ENCODE measurements around the gene SLC6A2.

- TF ChIP-seq, protein P1, sequence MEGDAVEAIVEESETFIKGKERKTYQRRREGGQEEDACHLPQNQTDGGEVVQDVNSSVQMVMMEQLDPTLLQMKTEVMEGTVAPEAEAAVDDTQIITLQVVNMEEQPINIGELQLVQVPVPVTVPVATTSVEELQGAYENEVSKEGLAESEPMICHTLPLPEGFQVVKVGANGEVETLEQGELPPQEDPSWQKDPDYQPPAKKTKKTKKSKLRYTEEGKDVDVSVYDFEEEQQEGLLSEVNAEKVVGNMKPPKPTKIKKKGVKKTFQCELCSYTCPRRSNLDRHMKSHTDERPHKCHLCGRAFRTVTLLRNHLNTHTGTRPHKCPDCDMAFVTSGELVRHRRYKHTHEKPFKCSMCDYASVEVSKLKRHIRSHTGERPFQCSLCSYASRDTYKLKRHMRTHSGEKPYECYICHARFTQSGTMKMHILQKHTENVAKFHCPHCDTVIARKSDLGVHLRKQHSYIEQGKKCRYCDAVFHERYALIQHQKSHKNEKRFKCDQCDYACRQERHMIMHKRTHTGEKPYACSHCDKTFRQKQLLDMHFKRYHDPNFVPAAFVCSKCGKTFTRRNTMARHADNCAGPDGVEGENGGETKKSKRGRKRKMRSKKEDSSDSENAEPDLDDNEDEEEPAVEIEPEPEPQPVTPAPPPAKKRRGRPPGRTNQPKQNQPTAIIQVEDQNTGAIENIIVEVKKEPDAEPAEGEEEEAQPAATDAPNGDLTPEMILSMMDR (IDR thresholded peaks at IDR 0.05): no peak
- TF ChIP-seq EP300 (IDR thresholded peaks at IDR 0.05) (no peak), POLR2A (IDR thresholded peaks at IDR 0.05) (no peak), POLR2AphosphoS5 (IDR thresholded peaks at IDR 0.05) (no peak)
These were observed 39.8 kb downstream of the SLC6A2 start for GRCh38 chr16:55695595-55695994.

All from suprapubic skin (tissue), 4 donors.